ENCODE measurements around the gene SYNPR. TPM values are rescaled to one million over a fixed set of nuclear protein-coding genes. Genes with fewer than 3 reads are reported as not detected.

SYNPR gene
- total RNA-seq, 4 donors from 2014 or later, result not detected

DNA sequence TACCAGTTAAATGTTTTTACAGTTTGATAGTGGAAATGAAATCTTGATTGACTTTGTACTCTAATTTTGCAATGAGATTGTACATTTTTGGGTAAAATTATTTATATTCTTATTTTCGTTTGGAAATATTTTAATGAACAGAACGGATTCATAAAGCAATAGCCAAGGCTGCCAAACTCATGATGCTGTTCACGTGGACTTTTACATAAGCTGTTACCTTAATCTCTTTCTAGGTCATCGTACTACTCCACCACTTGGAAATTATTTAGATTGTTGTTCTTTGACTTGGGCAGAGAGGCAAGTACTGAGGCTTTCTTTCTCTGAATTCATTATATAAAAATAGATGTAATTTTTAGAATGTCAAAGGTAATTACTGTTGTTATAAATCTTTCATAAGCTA, 16.2 kb downstream of the SYNPR start:
- H3K4me3 ChIP-seq, result no peak overlapping the region
- no peak overlapping the region for H3K27ac ChIP-seq
- no peaks in the 10 kb centered on the region for H3K4me1 ChIP-seq
- H3K9me3 ChIP-seq, result no peaks in the 10 kb centered on the region
- 79% methylated on average over 4 of the region's 4 CpGs for WGBS
- H3K27me3 ChIP-seq, result no peaks in the 10 kb centered on the region
- TF ChIP-seq CTCF (IDR thresholded peaks at IDR 0.05) (no peak), POLR2AphosphoS5 (IDR thresholded peaks at IDR 0.05) (no peak), EP300 (IDR thresholded peaks at IDR 0.05) (no peak), POLR2A (IDR thresholded peaks at IDR 0.05) (no peak)
- no peak for DNase-seq (ENCODE audit: low spot score in 2 of 2)
- no peaks in the 10 kb centered on the region for H3K36me3 ChIP-seq

DNA sequence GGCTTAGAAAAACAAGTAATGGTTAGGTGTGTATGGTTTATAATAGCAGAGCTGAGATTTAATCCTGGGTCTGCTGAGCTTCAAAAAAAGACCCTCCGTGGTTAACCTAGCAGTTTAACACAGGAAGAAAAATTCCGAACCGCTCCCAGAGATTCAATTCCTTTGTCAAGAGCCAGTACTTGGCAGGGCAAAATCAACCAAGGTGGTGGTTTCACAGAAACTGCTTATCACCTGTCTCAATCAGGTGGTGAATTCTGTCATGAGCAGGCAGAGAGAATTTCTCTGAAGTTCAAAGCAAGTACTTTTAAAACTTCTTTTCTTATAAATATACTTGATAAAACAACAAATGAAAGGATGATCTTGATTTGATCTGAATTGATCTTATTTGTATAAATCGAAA, 17.2 kb downstream of the SYNPR start:
- no peaks in the 10 kb centered on the region for H3K9me3 ChIP-seq
- H3K27me3 ChIP-seq, result no peaks in the 10 kb centered on the region
- WGBS, result 48% methylated on average over 4 of the region's 4 CpGs
- no peak overlapping the region for H3K27ac ChIP-seq
- DNase-seq (ENCODE audit: low spot score in 2 of 2), result no peak
- TF ChIP-seq POLR2AphosphoS5 (IDR thresholded peaks at IDR 0.05) (no peak), EP300 (IDR thresholded peaks at IDR 0.05) (no peak), CTCF (IDR thresholded peaks at IDR 0.05) (no peak), POLR2A (IDR thresholded peaks at IDR 0.05) (no peak)
- H3K4me3 ChIP-seq, result no peak overlapping the region
- no peaks in the 10 kb centered on the region for H3K36me3 ChIP-seq
- H3K4me1 ChIP-seq, result no peaks in the 10 kb centered on the region

GRCh38 chr3:63295806-63296205, 17.7 kb downstream of the SYNPR start:
- no peaks in the 10 kb centered on the region for H3K4me1 ChIP-seq
- H3K36me3 ChIP-seq, result no peaks in the 10 kb centered on the region
- TF ChIP-seq POLR2A (IDR thresholded peaks at IDR 0.05) (no peak), CTCF (IDR thresholded peaks at IDR 0.05) (no peak), EP300 (IDR thresholded peaks at IDR 0.05) (no peak), POLR2AphosphoS5 (IDR thresholded peaks at IDR 0.05) (no peak)
- H3K27ac ChIP-seq, result no peak overlapping the region
- no peak overlapping the region for H3K4me3 ChIP-seq
- DNase-seq (ENCODE audit: low spot score in 2 of 2), result no peak
- H3K9me3 ChIP-seq, result no peaks in the 10 kb centered on the region
- H3K27me3 ChIP-seq, result no peaks in the 10 kb centered on the region

GRCh38 chr3:63296249-63296648, 18.1 kb downstream of the SYNPR start:
- no peaks in the 10 kb centered on the region for H3K9me3 ChIP-seq
- no peak overlapping the region for H3K27ac ChIP-seq
- no peaks in the 10 kb centered on the region for H3K4me1 ChIP-seq
- H3K4me3 ChIP-seq, result no peak overlapping the region
- H3K27me3 ChIP-seq, result no peaks in the 10 kb centered on the region
- no peaks in the 10 kb centered on the region for H3K36me3 ChIP-seq
- TF ChIP-seq CTCF (IDR thresholded peaks at IDR 0.05), result no peak
- no peak for TF ChIP-seq POLR2AphosphoS5 (IDR thresholded peaks at IDR 0.05)
- TF ChIP-seq EP300 (IDR thresholded peaks at IDR 0.05), result no peak
- no peak for TF ChIP-seq POLR2A (IDR thresholded peaks at IDR 0.05)
- WGBS, result 95% methylated on average over 4 of the region's 4 CpGs
- no peak for DNase-seq (ENCODE audit: low spot score in 2 of 2)

DNA sequence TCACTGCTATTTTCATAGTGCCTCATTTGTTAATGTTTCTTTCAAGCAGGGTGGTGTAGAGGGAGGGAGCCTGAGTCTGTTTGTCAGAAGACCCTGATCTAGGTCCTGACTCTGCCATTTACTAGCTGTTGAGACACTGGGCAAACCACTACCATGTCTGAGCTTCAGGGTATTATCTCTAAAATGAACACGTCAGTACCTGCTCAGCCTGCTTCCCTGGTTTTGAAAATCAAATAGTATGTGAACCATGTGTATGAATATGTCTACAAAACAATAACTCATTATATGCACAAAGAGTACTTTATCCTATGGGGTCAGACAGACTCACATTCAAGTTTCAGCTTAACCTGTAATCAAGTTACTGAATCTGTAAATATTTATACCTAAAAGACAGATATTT, 25.1 kb downstream of the SYNPR start:
- Histone ChIP-seq H3K36me3 (no peaks in the 10 kb centered on the region), H3K4me1 (no peaks in the 10 kb centered on the region), H3K9me3 (no peaks in the 10 kb centered on the region), H3K27ac (no peak overlapping the region), H3K27me3 (no peaks in the 10 kb centered on the region), H3K4me3 (no peak overlapping the region)
- DNase-seq (ENCODE audit: low spot score in 2 of 2), result no peak
- 40% methylated on average over 1 of the region's 1 CpG for WGBS
- TF ChIP-seq POLR2A (IDR thresholded peaks at IDR 0.05), result no peak
- no peak for TF ChIP-seq EP300 (IDR thresholded peaks at IDR 0.05)
- no peak for TF ChIP-seq POLR2AphosphoS5 (IDR thresholded peaks at IDR 0.05)
- TF ChIP-seq CTCF (IDR thresholded peaks at IDR 0.05), result no peak

All from suprapubic skin (tissue), 4 donors.